Keratinocyte (primary cell): ENCODE results near the gene SAMD4A. TPM values are rescaled to one million over a fixed set of nuclear protein-coding genes. Genes with fewer than 3 reads are reported as not detected.

Experiments used
- DNase-seq: peaks from one replicate; pipeline ENCODE4 v3.0.0-alpha.2; 2011; ENCODE audit warnings: low read depth, missing footprints, low spot score
- FAIRE-seq: peaks from 2 replicates; lab custom pipeline; 2011; peaks lifted over from hg19 to GRCh38; lab: Jason Lieb, UNC
- H2AFZ ChIP-seq: 2 replicates; pipeline ENCODE4 v1.6.0; 2012; ENCODE audit warnings: low read length, control low read depth, inconsistent platforms; ENCODE audit not compliant: control insufficient read depth
- H3K27ac ChIP-seq: 2 replicates; pipeline ENCODE4 v1.5.1; 2011; ENCODE audit warnings: low read length; ENCODE audit not compliant: control insufficient read depth, insufficient read depth
- H3K27me3 ChIP-seq: 3 replicates; pipeline ENCODE4 v1.6.0; 2011; ENCODE audit warnings: low read length; ENCODE audit not compliant: control insufficient read depth, insufficient read depth; ENCODE audit errors: extremely low read depth
- H3K36me3 ChIP-seq, 2 experiments: 2 replicates in 1 of 2; 3 replicates in 1 of 2; pipeline ENCODE4 v1.5.1; 2011; ENCODE audit warnings: low read length in 2 of 2, mild to moderate bottlenecking in 1 of 2; ENCODE audit not compliant: control insufficient read depth in 2 of 2, insufficient read depth in 2 of 2; ENCODE audit errors: extremely low read depth in 1 of 2
- H3K4me1 ChIP-seq: 3 replicates; pipeline ENCODE4 v1.5.1; 2011; ENCODE audit warnings: low read length; ENCODE audit not compliant: control insufficient read depth, insufficient read depth; ENCODE audit errors: extremely low read depth
- H3K4me2 ChIP-seq: 3 replicates; pipeline ENCODE4 v1.6.0; 2011; ENCODE audit warnings: low read depth, low read length; ENCODE audit not compliant: control insufficient read depth, insufficient read depth; ENCODE audit errors: extremely low read depth
- H3K4me3 ChIP-seq, 3 experiments: fragments of 200-600 bp in 1 of 3; sonication (generic) in 1 of 3; 2 replicates in 2 of 3; 3 replicates in 1 of 3; pipeline ENCODE4 v1.5.1; 2011 to 2016; ENCODE audit warnings: low read length in 3 of 3, mild to moderate bottlenecking in 3 of 3, control low read depth in 2 of 3, inconsistent platforms in 1 of 3, low read depth in 1 of 3, mixed read lengths in 1 of 3, mixed run types in 1 of 3, moderate library complexity in 1 of 3; ENCODE audit not compliant: control insufficient read depth in 2 of 3, insufficient read depth in 2 of 3; ENCODE audit errors: extremely low read depth in 1 of 3
- H3K79me2 ChIP-seq: 2 replicates; pipeline ENCODE4 v1.6.0; 2012; ENCODE audit warnings: low read length; ENCODE audit not compliant: control insufficient read depth, insufficient read depth
- H3K9ac ChIP-seq: 3 replicates; pipeline ENCODE4 v1.6.0; 2011; ENCODE audit warnings: low read length; ENCODE audit not compliant: control insufficient read depth, insufficient read depth; ENCODE audit errors: extremely low read depth
- H3K9me1 ChIP-seq: 3 replicates; pipeline ENCODE4 v1.6.0; 2011; ENCODE audit warnings: low read length; ENCODE audit not compliant: control insufficient read depth, insufficient read depth; ENCODE audit errors: extremely low read depth
- H3K9me3 ChIP-seq: 2 replicates; pipeline ENCODE4 v1.5.1; 2012; ENCODE audit warnings: low read depth, low read length; ENCODE audit not compliant: control insufficient read depth
- H4K20me1 ChIP-seq: 3 replicates; pipeline ENCODE4 v1.6.0; 2011; ENCODE audit warnings: low read length; ENCODE audit not compliant: control insufficient read depth, insufficient read depth; ENCODE audit errors: extremely low read depth
- CTCF ChIP-seq, 3 experiments: IDR thresholded peaks in 1 of 3; conservative IDR thresholded peaks in 1 of 3; optimal IDR thresholded peaks in 1 of 3; 2 replicates in 2 of 3; 3 replicates in 1 of 3; pipeline versions ENCODE3 to v1.5.1; 2011; ENCODE audit warnings: low read length in 3 of 3, mild to moderate bottlenecking in 3 of 3, moderate library complexity in 2 of 3, control low read depth in 1 of 3, inconsistent platforms in 1 of 3; ENCODE audit not compliant: insufficient read depth in 2 of 3; ENCODE audit errors: extremely low read depth in 1 of 3
- EZH2 ChIP-seq: IDR thresholded peaks from one replicate; pipeline ENCODE4 v1.6.1; 2012; ENCODE audit warnings: inconsistent platforms, mild to moderate bottlenecking, low read length, moderate library complexity
- dilution Hi-C: fragments of 300-500 bp; cut with MboI; formaldehyde crosslinking; loops from one replicate; pipeline ENCODE4 v1.7.0; 2020; ENCODE audit warnings: low sequenced_read_pairs; ENCODE audit not compliant: extremely low pct_ligation_motif_present
- polyA plus RNA-seq, 5 experiments: library from polyadenylated mRNA; depleted of rRNA in 3 of 5; stranded (reverse) in 3 of 5; stranded (forward) in 1 of 5; unstranded in 1 of 5; fragments of >200 nt; gene quantifications; 1 replicate in 1 of 5; 2 replicates in 3 of 5; 3 replicates in 1 of 5; pipeline versions ENCODE4 v1.2.1 to v1.2.3, GENCODE V29; 2011 to 2012; ENCODE audit warnings: missing spikeins in 2 of 5, low read depth in 1 of 5, low replicate concordance in 1 of 5

Gene SAMD4A
- polyA plus RNA-seq, 1 donor (not counting 4 experiments of a cell fraction or from before 2014, with no cell fraction given) = 16.2 TPM

- H3K27ac ChIP-seq = no peak overlapping the region
- H3K9ac ChIP-seq = no peak overlapping the region
- no peak overlapping the region for H2AFZ ChIP-seq
- FAIRE-seq (no peak), DNase-seq (no peak)
- peaks cover 2% of the 10 kb centered on the region for H3K9me1 ChIP-seq
- H3K79me2 ChIP-seq = peaks cover 33% of the 10 kb centered on the region
- H3K36me3 ChIP-seq = no peaks in the 10 kb centered on the region
- no peaks in the 10 kb centered on the region for H3K9me3 ChIP-seq
- peaks cover 45% of the 10 kb centered on the region for H3K4me1 ChIP-seq
- no peak for TF ChIP-seq EZH2
- TF ChIP-seq CTCF (optimal IDR thresholded peaks at IDR 0.05 in 1 of 3, IDR thresholded peaks at IDR 0.05 in 1 of 3, conservative IDR thresholded peaks at IDR 0.05 in 1 of 3; ENCODE audit: extremely low read depth in 1 of 3, insufficient read depth in 2 of 3, low read length in 3 of 3) = no peak
- dilution Hi-C loops = no loop called here
- no peak overlapping the region for H3K4me2 ChIP-seq
- no peaks in the 10 kb centered on the region for H4K20me1 ChIP-seq
- no peaks in the 10 kb centered on the region for H3K27me3 ChIP-seq
- H3K4me3 ChIP-seq = no peak overlapping the region
Measured at GRCh38 chr14:54685286-54685845, 118.4 kb downstream of the SAMD4A start.

- no peaks in the 10 kb centered on the region for H3K27me3 ChIP-seq
- peaks cover 37% of the 10 kb centered on the region for H3K79me2 ChIP-seq
- no peak overlapping the region for H2AFZ ChIP-seq
- no peak for FAIRE-seq
- no peak overlapping the region for H3K4me3 ChIP-seq
- H3K36me3 ChIP-seq = no peaks in the 10 kb centered on the region
- H4K20me1 ChIP-seq = no peaks in the 10 kb centered on the region
- dilution Hi-C loops = no loop called here
- peaks cover 42% of the 10 kb centered on the region for H3K4me1 ChIP-seq
- DNase-seq = no peak
- TF ChIP-seq EZH2 (no peak), CTCF (optimal IDR thresholded peaks at IDR 0.05 in 1 of 3, IDR thresholded peaks at IDR 0.05 in 1 of 3, conservative IDR thresholded peaks at IDR 0.05 in 1 of 3; ENCODE audit: extremely low read depth in 1 of 3, insufficient read depth in 2 of 3, low read length in 3 of 3) (no peak)
- no peak overlapping the region for H3K4me2 ChIP-seq
- peaks cover 2% of the 10 kb centered on the region for H3K9me1 ChIP-seq
- no peak overlapping the region for H3K9ac ChIP-seq
- no peak overlapping the region for H3K27ac ChIP-seq
- H3K9me3 ChIP-seq = no peaks in the 10 kb centered on the region
Measured at GRCh38 chr14:54686219-54686870, 119.4 kb downstream of the SAMD4A start.
